ENCODE measurements around the gene PPFIBP1. TPM values are rescaled to one million over a fixed set of nuclear protein-coding genes. Genes with fewer than 3 reads are reported as not detected.

The PPFIBP1 gene
- total and polyA plus RNA-seq, 9 donors, result 61.3 to 216 (median 155) TPM

GRCh38 chr12:27531896-27532295, 7.9 kb downstream of the PPFIBP1 start:
- no peaks in the 10 kb centered on the region for H3K9me3 ChIP-seq
- intact Hi-C loops (cut with DNase I), result no loop called here
- H3K4me1 ChIP-seq (ENCODE audit: insufficient read depth), result peaks cover 28% of the 10 kb centered on the region
- no peak overlapping the region for H3K27ac ChIP-seq
- WGBS, 3 donors, result 47 to 62% (median 51%) methylated on average over 4 of the region's 4 CpGs
- H3K36me3 ChIP-seq, result no peaks in the 10 kb centered on the region
- DNase-seq, result no peak
- H3K4me3 ChIP-seq, result no peak overlapping the region
- no peaks in the 10 kb centered on the region for H3K27me3 ChIP-seq
- no peak for TF ChIP-seq EP300 (IDR thresholded peaks at IDR 0.05)
- no peak for TF ChIP-seq POLR2A (IDR thresholded peaks at IDR 0.05)
- TF ChIP-seq CTCF (IDR thresholded peaks at IDR 0.05), result no peak

GRCh38 chr12:27534060-27534764, 10.2 kb downstream of the PPFIBP1 start:
- Histone ChIP-seq H3K4me1 (ENCODE audit: insufficient read depth) (peaks cover 30% of the 10 kb centered on the region), H3K4me3 (no peak overlapping the region), H3K27ac (no peak overlapping the region), H3K9me3 (no peaks in the 10 kb centered on the region), H3K27me3 (no peaks in the 10 kb centered on the region), H3K36me3 (no peaks in the 10 kb centered on the region)
- no peak for DNase-seq
- WGBS, 3 donors, result 91 to 93% (median 92%) methylated on average over 6 of the region's 6 CpGs
- intact Hi-C loops (cut with DNase I), result no loop called here
- TF ChIP-seq EP300 (IDR thresholded peaks at IDR 0.05), result no peak
- TF ChIP-seq CTCF (IDR thresholded peaks at IDR 0.05), result no peak
- TF ChIP-seq POLR2A (IDR thresholded peaks at IDR 0.05), result no peak

GRCh38 chr12:27534765-27535161, 10.8 kb downstream of the PPFIBP1 start:
- Histone ChIP-seq H3K4me3 (no peak overlapping the region), H3K27me3 (no peaks in the 10 kb centered on the region), H3K36me3 (no peaks in the 10 kb centered on the region), H3K9me3 (no peaks in the 10 kb centered on the region), H3K27ac (no peak overlapping the region), H3K4me1 (ENCODE audit: insufficient read depth) (peaks cover 27% of the 10 kb centered on the region)
- no peak for DNase-seq
- no peak for TF ChIP-seq CTCF (IDR thresholded peaks at IDR 0.05)
- no peak for TF ChIP-seq EP300 (IDR thresholded peaks at IDR 0.05)
- TF ChIP-seq POLR2A (IDR thresholded peaks at IDR 0.05), result no peak
- WGBS, 3 donors, result 82 to 87% (median 85%) methylated on average over 1 of the region's 1 CpG
- intact Hi-C loops (cut with DNase I), result no loop called here

GRCh38 chr12:27535318-27535717, 11.3 kb downstream of the PPFIBP1 start:
- TF ChIP-seq POLR2A (IDR thresholded peaks at IDR 0.05) (no peak), EP300 (IDR thresholded peaks at IDR 0.05) (no peak), CTCF (IDR thresholded peaks at IDR 0.05) (no peak)
- H3K9me3 ChIP-seq, result no peaks in the 10 kb centered on the region
- WGBS, 3 donors, result 97 to 99% (median 97%) methylated on average over 6 of the region's 6 CpGs
- no peak for DNase-seq
- intact Hi-C loops (cut with DNase I), result no loop called here
- peaks cover 29% of the 10 kb centered on the region for H3K4me1 ChIP-seq (ENCODE audit: insufficient read depth)
- no peaks in the 10 kb centered on the region for H3K36me3 ChIP-seq
- H3K27me3 ChIP-seq, result no peaks in the 10 kb centered on the region
- H3K27ac ChIP-seq, result no peak overlapping the region
- no peak overlapping the region for H3K4me3 ChIP-seq
